A549 (cell line): Measurements from ENCODE around the gene IGF1R. TPM values are rescaled to one million over a fixed set of nuclear protein-coding genes. Genes with fewer than 3 reads are reported as not detected.

Experiments
- ATAC-seq, 2 experiments: fragments of 200-7000 bp in 1 of 2; fragments of >200 bp in 1 of 2; cut with Nextera tagmentation in 1 of 2; cut with Tn5 transposase in 1 of 2; 3 replicates each; pipeline versions ENCODE4 v1.8.0 to v1.9.1; 2018 to 2020; ENCODE audit warnings: mild to moderate bottlenecking in 1 of 2, moderate library complexity in 1 of 2
- CTCF ChIA-PET: fragments of 300-600 bp; sonication (Branson Sonifier 250); formaldehyde crosslinking; extraction: SDS; loops from one replicate; lab custom pipeline; 2021; ENCODE audit warnings: antibody characterized with exemption, inconsistent platforms; lab: Yijun Ruan, JAX
- POLR2A ChIA-PET: fragments of 350-600 bp; formaldehyde crosslinking; extraction: SDS; loops from one replicate; lab custom pipeline; 2021; ENCODE audit warnings: antibody characterized with exemption, inconsistent platforms; lab: Yijun Ruan, JAX
- DNase-seq, 2 experiments: peaks; one replicate each; pipeline versions ENCODE4 v3.0.0 to v3.0.0-alpha.2; 2011 to 2016; ENCODE audit warnings: low read depth in 1 of 2, low spot score in 1 of 2
- FAIRE-seq: peaks from 2 replicates; lab custom pipeline; 2011; peaks lifted over from hg19 to GRCh38; lab: Jason Lieb, UNC
- H3K27ac ChIP-seq, 2 experiments: fragments of >200 bp; sonication (Bioruptor Twin); formaldehyde crosslinking; 3 replicates each; pipeline ENCODE4 v1.5.1; 2016 to 2017
- H3K4me1 ChIP-seq: fragments of >200 bp; sonication (Bioruptor Twin); formaldehyde crosslinking; 3 replicates; pipeline ENCODE4 v1.6.1; 2016
- H3K4me2 ChIP-seq: fragments of >200 bp; sonication (Bioruptor Twin); formaldehyde crosslinking; 3 replicates; pipeline ENCODE4 v1.6.1; 2016
- H3K4me3 ChIP-seq: fragments of >200 bp; sonication (Bioruptor Twin); formaldehyde crosslinking; 3 replicates; pipeline ENCODE4 v1.5.1; 2016
- H3K9me3 ChIP-seq: fragments of >200 bp; sonication (Bioruptor Twin); formaldehyde crosslinking; 3 replicates; pipeline ENCODE4 v1.6.1; 2016
- BCL3 ChIP-seq: fragments of >200 bp; sonication (Bioruptor Twin); formaldehyde crosslinking; IDR thresholded peaks from 3 replicates; pipeline ENCODE4 v1.6.1; 2016
- CBX8 ChIP-seq: fragments of 200-600 bp; sonication (generic); IDR thresholded peaks from 2 replicates; pipeline ENCODE4 v1.6.1; 2016
- CHD2 ChIP-seq: fragments of 150-350 bp; IDR thresholded peaks from 2 replicates; pipeline ENCODE4 v1.6.1; 2014; ENCODE audit warnings: low read length; ENCODE audit not compliant: partially characterized antibody
- CHD4 ChIP-seq: fragments of 200-600 bp; sonication (generic); IDR thresholded peaks from 2 replicates; pipeline ENCODE4 v1.6.1; 2016; ENCODE audit warnings: antibody characterized with exemption, mild to moderate bottlenecking, borderline replicate concordance
- EHMT2 ChIP-seq: fragments of 200-600 bp; sonication (generic); IDR thresholded peaks from 2 replicates; pipeline ENCODE4 v1.6.1; 2016; ENCODE audit warnings: antibody characterized with exemption, low read depth, mild to moderate bottlenecking, moderate library complexity
- ESRRA ChIP-seq: fragments of 150-350 bp; IDR thresholded peaks from 2 replicates; pipeline ENCODE4 v1.6.1; 2014; ENCODE audit warnings: mild to moderate bottlenecking, low read length, borderline replicate concordance
- FOXS1 ChIP-seq: fragments of 250-450 bp; sonication (Bioruptor Pico); IDR thresholded peaks from 2 replicates; pipeline ENCODE4 v1.5.0; 2020; ENCODE audit warnings: mild to moderate bottlenecking, moderate library complexity
- GATA3 ChIP-seq: IDR thresholded peaks from 2 replicates; pipeline ENCODE4 v1.6.1; 2012; ENCODE audit warnings: borderline replicate concordance
- HDAC2 ChIP-seq: fragments of 200-600 bp; sonication (generic); IDR thresholded peaks from 2 replicates; pipeline ENCODE4 v1.6.1; 2016
- HOXB13 ChIP-seq: fragments of 250-450 bp; sonication (Bioruptor Pico); IDR thresholded peaks from 2 replicates; pipeline ENCODE4 v1.5.0; 2020; ENCODE audit warnings: low read depth, mild to moderate bottlenecking, moderate library complexity
- JUN ChIP-seq, 2 experiments: fragments of >200 bp; sonication (Bioruptor Twin); formaldehyde crosslinking; IDR thresholded peaks; 2 replicates in 1 of 2; 3 replicates in 1 of 2; pipeline ENCODE4 v1.6.1; 2016 to 2017
- JUNB ChIP-seq: fragments of >200 bp; sonication (Bioruptor Twin); formaldehyde crosslinking; IDR thresholded peaks from 2 replicates; pipeline ENCODE4 v1.6.1; 2016
- KDM1A ChIP-seq: fragments of 200-600 bp; sonication (generic); IDR thresholded peaks from 2 replicates; pipeline ENCODE4 v1.6.1; 2016; ENCODE audit warnings: low read depth, mild to moderate bottlenecking
- KDM5A ChIP-seq: fragments of 200-600 bp; sonication (generic); IDR thresholded peaks from 2 replicates; pipeline ENCODE4 v1.6.1; 2016; ENCODE audit warnings: antibody characterized with exemption, mild to moderate bottlenecking
- MAX ChIP-seq: IDR thresholded peaks from 2 replicates; pipeline ENCODE4 v1.6.1; 2012
- NR3C1 ChIP-seq: fragments of >200 bp; sonication (Bioruptor Twin); formaldehyde crosslinking; IDR thresholded peaks from 3 replicates; pipeline ENCODE4 v1.6.1; 2017
- PHF8 ChIP-seq: fragments of 200-600 bp; sonication (generic); IDR thresholded peaks from 2 replicates; pipeline ENCODE4 v1.6.1; 2016; ENCODE audit warnings: low read depth, mild to moderate bottlenecking, antibody characterized with exemption, moderate library complexity, borderline replicate concordance
- REST ChIP-seq: fragments of 200-600 bp; sonication (generic); IDR thresholded peaks from 2 replicates; pipeline ENCODE4 v1.6.1; 2016; ENCODE audit warnings: antibody characterized with exemption, mild to moderate bottlenecking, moderate library complexity
- RFX5 ChIP-seq: fragments of 450-650 bp; IDR thresholded peaks from 2 replicates; pipeline ENCODE4 v1.7.1; 2014; ENCODE audit warnings: antibody characterized with exemption, mild to moderate bottlenecking, moderate library complexity
- RNF2 ChIP-seq: fragments of 200-600 bp; sonication (generic); IDR thresholded peaks from 2 replicates; pipeline ENCODE4 v1.6.1; 2016; ENCODE audit warnings: low read depth, mild to moderate bottlenecking, antibody characterized with exemption, moderate library complexity, borderline replicate concordance
- SMC3 ChIP-seq: fragments of >200 bp; sonication (Bioruptor Twin); formaldehyde crosslinking; IDR thresholded peaks from 3 replicates; pipeline ENCODE4 v1.6.1; 2018; ENCODE audit warnings: inconsistent platforms
- TP53 ChIP-seq: fragments of 250-450 bp; sonication (Bioruptor Pico); IDR thresholded peaks from 2 replicates; pipeline ENCODE4 v1.5.0; 2021; ENCODE audit warnings: mild to moderate bottlenecking, moderate library complexity
- ZNF302 ChIP-seq: fragments of 250-450 bp; sonication (Bioruptor Pico); IDR thresholded peaks from 2 replicates; pipeline ENCODE4 v1.9.0; 2021; ENCODE audit warnings: inconsistent platforms, mild to moderate bottlenecking, moderate library complexity
- WGBS: methylation state at CpG from one replicate; pipeline ENCODE4 v1.1.6; 2017; ENCODE audit errors: missing lambda C conversion rate; 5-methylcytosine and 5-hydroxymethylcytosine counted together
- polyA plus RNA-seq, 4 experiments: library from polyadenylated mRNA; depleted of rRNA in 3 of 4; stranded (reverse); fragments of >200 nt; fragmentation: RNase III in 1 of 4; extraction: RNeasy Plus Mini Kit Qiagen cat#74134 plus additional on column Dnase treatment in 1 of 4; gene quantifications; 2 replicates in 3 of 4; 3 replicates in 1 of 4; pipeline ENCODE4 v1.2.3, GENCODE V29; 2011 to 2017

Gene IGF1R
- polyA plus RNA-seq, 2 of the 4 experiments (the other 2 are of a cell fraction), result 42.6 to 69.5 TPM

- H3K27ac ChIP-seq, result no peak overlapping the region
- no peak overlapping the region for H3K4me3 ChIP-seq
- H3K4me1 ChIP-seq, result no peaks in the 10 kb centered on the region
- CTCF ChIA-PET, result interaction anchor here (0.7 to 1.9 kb wide), 2 partner anchors 12 to 14 kb away, joined by 4 to 7 read pairs; partner anchors contain the start of gene PGPEP1L
- ATAC-seq (no peak), DNase-seq (no peak), FAIRE-seq (no peak)
- POLR2A ChIA-PET, result no interaction called here
- H3K4me2 ChIP-seq, result no peak overlapping the region
- peaks cover 18% of the 10 kb centered on the region for H3K9me3 ChIP-seq
- 46% methylated on average over 2 of the region's 2 CpGs for WGBS
- TF ChIP-seq PHF8 (no peak), EHMT2 (no peak), GATA3 (no peak), REST (no peak), MAX (no peak), BCL3 (no peak), CBX8 (no peak), HOXB13 (CRISPR knock-in tag) (no peak), TP53 (no peak), RFX5 (no peak), KDM1A (no peak)
Observed at GRCh38 chr15:98994892-98995291, 346.6 kb downstream of the IGF1R start.

GRCh38 chr15:98996169-98996568 lies 347.8 kb downstream of the IGF1R start:
- H3K27ac ChIP-seq, result no peak overlapping the region
- ATAC-seq (peak in 1 of 2 experiments; percentile 13; a peak in 2 of 6 replicates), FAIRE-seq (no peak), DNase-seq (no peak)
- ChIA-PET CTCF (interaction anchor here (0.5 to 2.3 kb wide), 3 partner anchors 9 to 18 kb away, joined by 3 to 6 read pairs (median 3); no protein-coding TSS in a partner anchor), POLR2A (interaction anchor here (1.0 to 1.4 kb wide), 2 partner anchors 12 to 18 kb away, joined by 3 to 4 read pairs; no protein-coding TSS in a partner anchor)
- H3K4me2 ChIP-seq, result no peak overlapping the region
- H3K4me3 ChIP-seq, result no peak overlapping the region
- TF ChIP-seq MAX (no peak), SMC3 (no peak), JUNB (no peak), ESRRA (no peak), RFX5 (no peak), JUN (IDR thresholded peaks at IDR 0.05) (no peak), FOXS1 (no peak), NR3C1 (no peak)
- no peaks in the 10 kb centered on the region for H3K4me1 ChIP-seq
- H3K9me3 ChIP-seq, result peaks cover 18% of the 10 kb centered on the region

- no peak overlapping the region for H3K4me2 ChIP-seq
- DNase-seq (no peak), ATAC-seq (0 out of 6 replicates have a peak, but pooled peaks of 1 of the 2 experiments have one; percentile 24), FAIRE-seq (no peak)
- ChIA-PET CTCF (interaction anchor here (1.0 to 2.9 kb wide), 4 partner anchors 9 to 27 kb away, joined by 3 to 9 read pairs (median 4); partner anchors contain the start of gene PGPEP1L), POLR2A (interaction anchor here (1.0 to 1.4 kb wide), 2 partner anchors 13 to 18 kb away, joined by 3 to 4 read pairs; no protein-coding TSS in a partner anchor)
- H3K9me3 ChIP-seq, result peaks cover 18% of the 10 kb centered on the region
- no peak overlapping the region for H3K4me3 ChIP-seq
- H3K27ac ChIP-seq, result no peak overlapping the region
- 82% methylated on average over 6 of the region's 6 CpGs for WGBS
- no peaks in the 10 kb centered on the region for H3K4me1 ChIP-seq
- no peak for TF ChIP-seq SMC3
- no peak for TF ChIP-seq GATA3
- TF ChIP-seq HDAC2, result no peak
- no peak for TF ChIP-seq CHD2
- TF ChIP-seq KDM5A, result no peak
- no peak for TF ChIP-seq CHD4
- no peak for TF ChIP-seq RNF2
- no peak for TF ChIP-seq FOXS1
- TF ChIP-seq ZNF302 (CRISPR knock-in tag), result no peak
- no peak for TF ChIP-seq REST
Observed at GRCh38 chr15:98996624-98997023, 348.3 kb downstream of the IGF1R start.
